GM12873 (cell line): ENCODE results near the gene PROX1.

Experiments used
- CTCF ChIP-seq: IDR thresholded peaks from 2 replicates; pipeline ENCODE4 v1.5.1; 2012; ENCODE audit warnings: low read depth, mild to moderate bottlenecking, moderate library complexity, low read length, control low read depth; ENCODE audit not compliant: insufficient read depth; ENCODE audit errors: missing control alignments

Gene PROX1

GRCh38 chr1:213986925-213987250 lies 885 bp upstream of the PROX1 start:
- TF ChIP-seq CTCF: no peak

- no peak for TF ChIP-seq CTCF
These were observed 299 bp upstream of the PROX1 start for GRCh38 chr1:213987422-213987926.

- no peak for TF ChIP-seq CTCF
These were observed 781 bp downstream of the PROX1 start for GRCh38 chr1:213988507-213989001.

- no peak for TF ChIP-seq CTCF
These were observed 1.5 kb downstream of the PROX1 start for GRCh38 chr1:213989002-213989855.

GRCh38 chr1:213993929-213994328 lies 6.2 kb downstream of the PROX1 start:
- TF ChIP-seq CTCF: no peak

GRCh38 chr1:213994888-213995287 lies 7.1 kb downstream of the PROX1 start:
- TF ChIP-seq CTCF: no peak

- TF ChIP-seq CTCF: no peak
These were observed 7.8 kb downstream of the PROX1 start for GRCh38 chr1:213995603-213996002.
